Head of caudate nucleus (tissue), 42 donors: ENCODE data around the gene EFCAB12.
A peak's percentile ranks its signal among the peaks of the same experiment; 100 is the strongest.
"Not testable (repeated sequence)": the region's sequence is repeated elsewhere in the genome, so short reads cannot be mapped to it uniquely, and the experiment has no call there.

ENCODE experiments used
- DNase-seq, 42 donors: peaks; one replicate each; pipeline versions ENCODE4 v3.0.0 to v3.0.0-alpha.2; 2020 to 2021; ENCODE audit warnings: mixed read lengths in 7 of 42
- intact Hi-C: fragments of 100-400 bp; cut with DNase I; formaldehyde crosslinking; loops from one replicate; pipeline ENCODE4 v1.15.0; 2022

Gene EFCAB12

GRCh38 chr3:129425213-129425612 is 3.2 kb downstream of the EFCAB12 start:
- intact Hi-C loops, result no loop called here
- peak in 1 of 42 donors; percentile 13 for DNase-seq

- peak in 1 of 42 donors; percentile 24 for DNase-seq
Observed at GRCh38 chr3:129424185-129424841, 4.1 kb downstream of the EFCAB12 start.

GRCh38 chr3:129422897-129423296 is 5.5 kb downstream of the EFCAB12 start:
- intact Hi-C loops, result no loop called here
- DNase-seq, result no peak

More at GRCh38 chr3:129424185-129424841, 4.1 kb downstream of the EFCAB12 start:
- intact Hi-C loops, result no loop called here

- intact Hi-C loops, result no loop called here
- peak in 1 of 42 donors; percentile 7 for DNase-seq
Observed at GRCh38 chr3:129421988-129422745, 6.3 kb downstream of the EFCAB12 start.

- intact Hi-C loops, result no loop called here
Observed at GRCh38 chr3:129421236-129421883, 7.1 kb downstream of the EFCAB12 start.

GRCh38 chr3:129419476-129419875 is 9.0 kb downstream of the EFCAB12 start:
- intact Hi-C loops, result no loop called here
- DNase-seq, result peak in 1 of 42 donors; percentile 6

More at GRCh38 chr3:129421236-129421883, 7.1 kb downstream of the EFCAB12 start:
- DNase-seq, result peak in 2 of 42 donors; percentile 10 to 16

GRCh38 chr3:129418041-129418973 is 10.1 kb downstream of the EFCAB12 start:
- intact Hi-C loops, result no loop called here
- peak in 2 of 42 donors; percentile 20 for DNase-seq

GRCh38 chr3:129417326-129417725 is 11.1 kb downstream of the EFCAB12 start:
- intact Hi-C loops, result no loop called here
- DNase-seq, result peak in 1 of 42 donors; percentile 26

GRCh38 chr3:129416415-129416814 is 12.0 kb downstream of the EFCAB12 start:
- intact Hi-C loops, result no loop called here
- no peak for DNase-seq

GRCh38 chr3:129415830-129416229 is 12.6 kb downstream of the EFCAB12 start:
- DNase-seq, result peak in 2 of 42 donors; percentile 1 to 14
- intact Hi-C loops, result no loop called here

GRCh38 chr3:129415378-129415777 is 13.1 kb downstream of the EFCAB12 start:
- peak in 1 of 42 donors; percentile 0 for DNase-seq
- intact Hi-C loops, result no loop called here

- DNase-seq, result peak in 2 of 42 donors; percentile 2 to 5
- intact Hi-C loops, result no loop called here
Observed at GRCh38 chr3:129413687-129414506, 14.5 kb downstream of the EFCAB12 start.

GRCh38 chr3:129413238-129413637 is 15.2 kb downstream of the EFCAB12 start:
- peak in 1 of 42 donors; percentile 2 for DNase-seq
- intact Hi-C loops, result not testable (repeated sequence)

GRCh38 chr3:129412542-129413198 is 15.8 kb downstream of the EFCAB12 start:
- DNase-seq, result peak in 1 of 42 donors; percentile 10
- intact Hi-C loops, result no loop called here

- peak in 1 of 42 donors; percentile 11 for DNase-seq
- intact Hi-C loops, result no loop called here
Observed at GRCh38 chr3:129410971-129411370, 17.5 kb downstream of the EFCAB12 start.

GRCh38 chr3:129409541-129409940 is 18.9 kb downstream of the EFCAB12 start:
- intact Hi-C loops, result no loop called here
- DNase-seq, result no peak

- DNase-seq, result no peak
- intact Hi-C loops, result no loop called here
Observed at GRCh38 chr3:129404610-129405009, 23.8 kb downstream of the EFCAB12 start.
